Heart right ventricle (tissue), 16 donors: ENCODE results near the gene DDX20. TPM values are rescaled to one million over a fixed set of nuclear protein-coding genes. Genes with fewer than 3 reads are reported as not detected.
A peak's percentile ranks its signal among the peaks of the same experiment; 100 is the strongest.

Experiments
- ATAC-seq, 8 donors: fragments of 200-7000 bp; cut with Tn5 transposase; one replicate each; pipeline ENCODE4 v1.9.1; 2020; ENCODE audit warnings: mild to moderate bottlenecking in 8 of 8, moderate library complexity in 8 of 8, moderate number of reproducible peaks in 1 of 8
- DNase-seq, 2 donors: peaks; one replicate each; pipeline ENCODE4 v3.0.0-alpha.2; 2020
- H3K27ac ChIP-seq, 10 donors: fragments of 200-600 bp; sonication (generic) in 2 of 10; one replicate each; pipeline versions ENCODE4 v1.5.0 to v1.8.0; 2020 to 2022; ENCODE audit warnings: mild to moderate bottlenecking in 3 of 10
- H3K27me3 ChIP-seq, 7 donors: fragments of 200-600 bp; one replicate each; pipeline ENCODE4 v1.8.0; 2021 to 2022; ENCODE audit warnings: mild to moderate bottlenecking in 2 of 7
- H3K36me3 ChIP-seq, 9 donors: fragments of 200-600 bp; sonication (generic) in 1 of 9; one replicate each; pipeline versions ENCODE4 v1.5.0 to v1.8.0; 2020 to 2022; ENCODE audit warnings: mild to moderate bottlenecking in 2 of 9
- H3K4me1 ChIP-seq, 9 donors: fragments of 200-600 bp; sonication (generic) in 1 of 9; one replicate each; pipeline versions ENCODE4 v1.5.0 to v1.8.0; 2020 to 2022; ENCODE audit warnings: mild to moderate bottlenecking in 4 of 9
- H3K4me3 ChIP-seq, 10 donors: fragments of 200-600 bp; sonication (generic) in 2 of 10; one replicate each; pipeline versions ENCODE4 v1.5.0 to v1.8.0; 2020 to 2022; ENCODE audit warnings: mild to moderate bottlenecking in 7 of 10, moderate library complexity in 2 of 10
- H3K9me3 ChIP-seq, 11 donors: fragments of 200-600 bp in 10 of 11; sonication (generic) in 2 of 11; one replicate each; pipeline versions ENCODE4 v1.5.0 to v1.8.0; 2013 to 2022; ENCODE audit warnings: mild to moderate bottlenecking in 2 of 11, control low read depth in 1 of 11, moderate library complexity in 1 of 11
- CTCF ChIP-seq, 9 donors: fragments of 200-600 bp; sonication (generic) in 2 of 9; IDR thresholded peaks; one replicate each; pipeline versions ENCODE4 v1.5.0 to v1.8.0; 2021 to 2022; ENCODE audit warnings: antibody characterized with exemption in 9 of 9, mild to moderate bottlenecking in 5 of 9, moderate library complexity in 1 of 9
- WGBS, 2 donors: extraction: QIAGEN DNeasy Blood & Tissue Kit; methylation state at CpG; one replicate each; pipeline ENCODE4 v1.1.7; 2013; ENCODE audit warnings: inconsistent platforms in 1 of 2; 5-methylcytosine and 5-hydroxymethylcytosine counted together
- intact Hi-C, 10 donors: fragments of 100-400 bp; cut with DNase I; formaldehyde crosslinking; loops; one replicate each; pipeline versions ENCODE4 v1.11.1 to v1.14.2; 2022
- polyA plus RNA-seq, 2 donors: library from polyadenylated mRNA; stranded (reverse); fragments of 200-250 nt; gene quantifications; one replicate each; pipeline ENCODE4 v1.2.3, GENCODE V29; 2013
- total RNA-seq, 10 donors: library from RNA; stranded (reverse); fragmentation: NEBNext Ultra II Directional in 3 of 10; extraction: Animal tissue kit (Norgen Biotek cat#: 25700) in 3 of 10; gene quantifications; one replicate each; pipeline versions ENCODE4 v1.2.1 to v1.2.4, GENCODE V29; 2021 to 2023
- donor health status: Arrhythmogenic right ventricular cardiomyopathy.
- donor health status: ischemic (EF 13 %, LVEDD 7.1; RV severe dilation, severe dysfunction).
- donor health status: healthy with polysubstance abuse.
- donor health status: DM: no; HTN: yes; CAD: no.
- donor health status: DM: no; HTN: no; CAD: no.
- donor health status: ischemic (EF 25% LVEDD 6.9; RV normal size, moderate dysfunction).
- donor health status: ischemic (EF 25% LVEDD 5.7; RV mildly dilated, moderate dysfunction).
- donor health status: healthy.
- donor health status: DM: yes; HTN: yes; CAD: no.
- donor health status: Ischemic cardiomyopathy.
- donor health status: ischemic (EF 35%, LVEDD 5.7; RV mildly dilated, moderate dysfunction).
- donor health status: nonischemic (EF 11% LVEDD 7.7; RV severe dilation, severe dysfunction).
- donor health status: DM: yes; HTN: yes; CAD: no.
- donor health status: PGD.
- donor health status: ischemic (EF 29% LVEDD 5.4; RV normal size, mild dysfunction).
- donor health status: nonischemic (EF 23%, LVEDD 6.1; RV moderate dilation, normal function).

DDX20 gene
- total and polyA plus RNA-seq, 12 donors = 4.0 to 10.0 (median 6.4) TPM

- WGBS, 2 donors = 88 to 90% methylated on average over 7 of the region's 7 CpGs
Measured at GRCh38 chr1:111723091-111723806, 32.5 kb upstream of the DDX20 start.

GRCh38 chr1:111723871-111724270 is 31.8 kb upstream of the DDX20 start:
- no peak for ATAC-seq
- TF ChIP-seq CTCF (IDR thresholded peaks at IDR 0.05) = no peak
- no peak for DNase-seq
- peaks cover 0 to 22% (median 10%) of the 10 kb centered on the region in 9 donors for H3K36me3 ChIP-seq
- peaks cover 27 to 89% (median 69%) of the 10 kb centered on the region in 9 donors for H3K4me1 ChIP-seq
- no peaks in the 10 kb centered on the region for H3K27me3 ChIP-seq
- H3K27ac ChIP-seq = peak overlapping the region in 2 of 10 donors; percentile 21 to 46
- no peak overlapping the region for H3K4me3 ChIP-seq
- H3K9me3 ChIP-seq = no peaks in the 10 kb centered on the region
- WGBS, 2 donors = 55 to 56% methylated on average over 1 of the region's 1 CpG
- intact Hi-C loops = no loop called here

More at GRCh38 chr1:111723091-111723806, 32.5 kb upstream of the DDX20 start:
- intact Hi-C loops = no loop called here
- Histone ChIP-seq H3K4me3 (no peak overlapping the region), H3K27ac (peak overlapping the region in 5 of 10 donors; percentile 46 to 94 (median 65)), H3K27me3 (no peaks in the 10 kb centered on the region), H3K4me1 (peaks cover 27 to 85% (median 64%) of the 10 kb centered on the region in 9 donors), H3K36me3 (peaks cover 0 to 22% (median 10%) of the 10 kb centered on the region in 9 donors), H3K9me3 (no peaks in the 10 kb centered on the region)
- ATAC-seq (no peak), DNase-seq (no peak)
- TF ChIP-seq CTCF (IDR thresholded peaks at IDR 0.05) = no peak

- DNase-seq = peak; percentile 73 to 76
- intact Hi-C loops = no loop called here
- WGBS, 2 donors = 32% methylated on average over 5 of the region's 5 CpGs
- Histone ChIP-seq H3K27me3 (no peaks in the 10 kb centered on the region), H3K36me3 (peaks cover 0 to 22% (median 10%) of the 10 kb centered on the region in 9 donors), H3K9me3 (no peaks in the 10 kb centered on the region), H3K4me1 (peaks cover 33 to 91% (median 69%) of the 10 kb centered on the region in 9 donors), H3K27ac (peak overlapping the region in 8 of 10 donors; percentile 15 to 60 (median 26)), H3K4me3 (no peak overlapping the region)
- peak; percentile 53 to 87 (median 65) for ATAC-seq
- no peak for TF ChIP-seq CTCF (IDR thresholded peaks at IDR 0.05)
Measured at GRCh38 chr1:111725192-111725591, 30.5 kb upstream of the DDX20 start.

- ATAC-seq (no peak), DNase-seq (no peak)
- Histone ChIP-seq H3K4me3 (no peak overlapping the region), H3K4me1 (peaks cover 24 to 92% (median 67%) of the 10 kb centered on the region in 9 donors), H3K27ac (peak overlapping the region in 2 of 10 donors; percentile 31 to 58), H3K36me3 (peaks cover 0 to 28% (median 10%) of the 10 kb centered on the region in 9 donors), H3K9me3 (no peaks in the 10 kb centered on the region), H3K27me3 (no peaks in the 10 kb centered on the region)
- TF ChIP-seq CTCF (IDR thresholded peaks at IDR 0.05) = no peak
- WGBS, 2 donors = 83 to 87% methylated on average over 18 of the region's 18 CpGs
- intact Hi-C loops = loop anchor here in 1 of 10 donors (2.0 kb wide), 1 partner anchor 20 kb away; no protein-coding TSS in a partner anchor
Measured at GRCh38 chr1:111727056-111727455, 28.6 kb upstream of the DDX20 start.
